ENCODE measurements around the gene CDH24. TPM values are rescaled to one million over a fixed set of nuclear protein-coding genes. Genes with fewer than 3 reads are reported as not detected.

Gene CDH24
- total RNA-seq, 6 experiments from 2014 or later: 0.26 to 0.74 (median 0.54) TPM

- Histone ChIP-seq H3K9me3 (no peaks in the 10 kb centered on the region), H3K36me3 (no peaks in the 10 kb centered on the region), H3K4me1 (no peaks in the 10 kb centered on the region), H3K27ac (no peak within 1 kb of the TSS), H3K27me3 (no peaks in the 10 kb centered on the region), H3K4me3 (no peak within 1 kb of the TSS)
- 96% methylated on average over 5 of the region's 36 CpGs for WGBS (ENCODE audit: insufficient coverage, low coverage, low lambda C conversion rate, missing lambda C conversion rate)
- no peak for DNase-seq
- no peak for ATAC-seq
- intact Hi-C loops (cut with DNase I): no loop called here
- no peak for TF ChIP-seq POLR2A (IDR thresholded peaks at IDR 0.05)
- no peak for TF ChIP-seq CTCF (IDR thresholded peaks at IDR 0.05)
These were observed 15.0 kb downstream of the CDH24 start, which contains the start of gene PSMB11 for GRCh38 chr14:23042162-23042965. Gene PSMB11, plus strand, starts transcription at chr14:23042212. Its CDS starts 14 bp downstream, at chr14:23042226.

- Histone ChIP-seq H3K36me3 (no peaks in the 10 kb centered on the region), H3K4me3 (no peak overlapping the region), H3K9me3 (no peaks in the 10 kb centered on the region), H3K27ac (no peak overlapping the region), H3K4me1 (no peaks in the 10 kb centered on the region), H3K27me3 (no peaks in the 10 kb centered on the region)
- 100% methylated on average over 2 of the region's 8 CpGs for WGBS (ENCODE audit: insufficient coverage, low coverage, low lambda C conversion rate, missing lambda C conversion rate)
- intact Hi-C loops (cut with DNase I): no loop called here
- no peak for ATAC-seq
- no peak for DNase-seq
- TF ChIP-seq CTCF (IDR thresholded peaks at IDR 0.05) (no peak), POLR2A (IDR thresholded peaks at IDR 0.05) (no peak)
These were observed 15.6 kb downstream of the CDH24 start for GRCh38 chr14:23041729-23042128.

DNA sequence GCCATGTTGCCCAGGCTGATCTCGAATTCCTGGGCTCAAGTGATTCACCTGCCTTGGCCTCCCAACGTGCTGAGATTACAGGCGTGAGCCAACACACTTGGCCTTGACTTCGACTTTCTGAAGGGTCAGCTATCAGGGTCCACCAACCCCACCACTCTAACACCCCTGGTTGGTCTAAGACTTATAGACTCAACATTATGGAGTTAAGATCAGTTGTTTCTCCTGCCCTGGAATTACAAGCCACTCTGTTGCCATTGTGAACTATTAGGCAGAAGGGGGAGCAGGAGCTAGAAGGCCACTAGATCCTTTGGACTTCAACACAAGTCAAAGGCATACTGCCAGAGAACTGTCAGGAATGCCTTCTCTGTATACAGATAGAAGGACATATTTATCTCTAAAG is 17.2 kb downstream of the CDH24 start:
- 93% methylated on average over 4 of the region's 4 CpGs for WGBS (ENCODE audit: insufficient coverage, low coverage, low lambda C conversion rate, missing lambda C conversion rate)
- ATAC-seq: no peak
- H3K9me3 ChIP-seq: no peaks in the 10 kb centered on the region
- no peak overlapping the region for H3K27ac ChIP-seq
- no peaks in the 10 kb centered on the region for H3K36me3 ChIP-seq
- peaks cover 0 to 6% (median 0%) of the 10 kb centered on the region in 4 donors for H3K4me1 ChIP-seq
- intact Hi-C loops (cut with DNase I): no loop called here
- TF ChIP-seq CTCF (IDR thresholded peaks at IDR 0.05): no peak
- no peak for TF ChIP-seq POLR2A (IDR thresholded peaks at IDR 0.05)
- no peaks in the 10 kb centered on the region for H3K27me3 ChIP-seq
- H3K4me3 ChIP-seq: no peak overlapping the region
- no peak for DNase-seq

GRCh38 chr14:23035303-23036144 is 21.8 kb downstream of the CDH24 start:
- TF ChIP-seq POLR2A (IDR thresholded peaks at IDR 0.05) (no peak), CTCF (IDR thresholded peaks at IDR 0.05) (no peak)
- H3K27ac ChIP-seq: peak overlapping the region; percentile 80 to 92 (median 82)
- no peaks in the 10 kb centered on the region for H3K9me3 ChIP-seq
- 72% methylated on average over 14 of the region's 14 CpGs for WGBS (ENCODE audit: insufficient coverage, low coverage, low lambda C conversion rate, missing lambda C conversion rate)
- H3K36me3 ChIP-seq: peaks cover 0 to 27% (median 7%) of the 10 kb centered on the region in 4 donors
- ATAC-seq (no peak), DNase-seq (no peak)
- H3K4me1 ChIP-seq: peaks cover 0 to 13% (median 3%) of the 10 kb centered on the region in 4 donors
- intact Hi-C loops (cut with DNase I): no loop called here
- H3K4me3 ChIP-seq: peak overlapping the region; percentile 83 to 96 (median 85)
- no peaks in the 10 kb centered on the region for H3K27me3 ChIP-seq

All from right lobe of liver (tissue), 6 donors.